ENCODE measurements around the gene POGZ.

The POGZ gene

GRCh38 chr1:151501474-151501873 lies 42.2 kb upstream of the POGZ start:
- H3K9me2 ChIP-seq (replicated peaks; ENCODE audit: low read depth, low read length): no peaks in the 10 kb centered on the region
- no peak overlapping the region for H3K9ac ChIP-seq (ENCODE audit: low read depth, low read length, poor library complexity, severe bottlenecking)
- H3F3A ChIP-seq (ENCODE audit: low read depth): no peaks in the 10 kb centered on the region
- 0 out of 2 replicates have a peak overlapping the region, but pooled peaks have one; percentile 12 for H2AFZ ChIP-seq (ENCODE audit: low read length)
- H3K4me3 ChIP-seq (ENCODE audit: low read length, poor library complexity, severe bottlenecking): no peak overlapping the region
- no peaks in the 10 kb centered on the region for H3K9me3 ChIP-seq (ENCODE audit: insufficient read depth, low read depth, low read length)
- H3K27me3 ChIP-seq (ENCODE audit: insufficient read depth, low read length, poor library complexity, severe bottlenecking): no peaks in the 10 kb centered on the region
- no peak for TF ChIP-seq EZH2phosphoT487 (IDR thresholded peaks at IDR 0.05; ENCODE audit: borderline replicate concordance)
- peak; percentile 44 for TF ChIP-seq CTCF (conservative IDR thresholded peaks at IDR 0.05; ENCODE audit: low read length)
- H3K79me2 ChIP-seq (ENCODE audit: insufficient read depth, low read length): no peaks in the 10 kb centered on the region
- H3K36me3 ChIP-seq (ENCODE audit: insufficient read depth, low read length): no peaks in the 10 kb centered on the region
- H3K4me1 ChIP-seq (ENCODE audit: insufficient read depth, low read length, poor library complexity, severe bottlenecking): peaks cover 10% of the 10 kb centered on the region
- H3K4me2 ChIP-seq (ENCODE audit: low read depth, low read length, poor library complexity, severe bottlenecking): no peak overlapping the region
- H4K20me1 ChIP-seq (ENCODE audit: insufficient read depth, low read length, poor library complexity, severe bottlenecking): no peaks in the 10 kb centered on the region

- Histone ChIP-seq H4K20me1 (ENCODE audit: insufficient read depth, low read length, poor library complexity, severe bottlenecking) (no peaks in the 10 kb centered on the region), H3K79me2 (ENCODE audit: insufficient read depth, low read length) (no peaks in the 10 kb centered on the region), H3K9ac (ENCODE audit: low read depth, low read length, poor library complexity, severe bottlenecking) (no peak overlapping the region), H3K4me2 (ENCODE audit: low read depth, low read length, poor library complexity, severe bottlenecking) (no peak overlapping the region), H3K4me1 (ENCODE audit: insufficient read depth, low read length, poor library complexity, severe bottlenecking) (peaks cover 10% of the 10 kb centered on the region), H3K9me3 (ENCODE audit: insufficient read depth, low read depth, low read length) (no peaks in the 10 kb centered on the region), H3K9me2 (replicated peaks; ENCODE audit: low read depth, low read length) (no peaks in the 10 kb centered on the region), H3K4me3 (ENCODE audit: low read length, poor library complexity, severe bottlenecking) (no peak overlapping the region), H2AFZ (ENCODE audit: low read length) (no peak overlapping the region), H3F3A (ENCODE audit: low read depth) (no peaks in the 10 kb centered on the region), H3K27me3 (ENCODE audit: insufficient read depth, low read length, poor library complexity, severe bottlenecking) (no peaks in the 10 kb centered on the region), H3K36me3 (ENCODE audit: insufficient read depth, low read length) (no peaks in the 10 kb centered on the region)
- TF ChIP-seq CTCF (conservative IDR thresholded peaks at IDR 0.05; ENCODE audit: low read length) (no peak), EZH2phosphoT487 (IDR thresholded peaks at IDR 0.05; ENCODE audit: borderline replicate concordance) (no peak)
Observed at GRCh38 chr1:151499930-151500329, 40.6 kb upstream of the POGZ start.

GRCh38 chr1:151499365-151499764 lies 40.1 kb upstream of the POGZ start:
- no peaks in the 10 kb centered on the region for H3K9me2 ChIP-seq (replicated peaks; ENCODE audit: low read depth, low read length)
- H3K4me3 ChIP-seq (ENCODE audit: low read length, poor library complexity, severe bottlenecking): no peak overlapping the region
- H3K27me3 ChIP-seq (ENCODE audit: insufficient read depth, low read length, poor library complexity, severe bottlenecking): no peaks in the 10 kb centered on the region
- H4K20me1 ChIP-seq (ENCODE audit: insufficient read depth, low read length, poor library complexity, severe bottlenecking): no peaks in the 10 kb centered on the region
- no peaks in the 10 kb centered on the region for H3K79me2 ChIP-seq (ENCODE audit: insufficient read depth, low read length)
- no peaks in the 10 kb centered on the region for H3K36me3 ChIP-seq (ENCODE audit: insufficient read depth, low read length)
- no peaks in the 10 kb centered on the region for H3K9me3 ChIP-seq (ENCODE audit: insufficient read depth, low read depth, low read length)
- H2AFZ ChIP-seq (ENCODE audit: low read length): no peak overlapping the region
- H3F3A ChIP-seq (ENCODE audit: low read depth): no peaks in the 10 kb centered on the region
- no peak overlapping the region for H3K9ac ChIP-seq (ENCODE audit: low read depth, low read length, poor library complexity, severe bottlenecking)
- no peak overlapping the region for H3K4me2 ChIP-seq (ENCODE audit: low read depth, low read length, poor library complexity, severe bottlenecking)
- TF ChIP-seq CTCF (conservative IDR thresholded peaks at IDR 0.05; ENCODE audit: low read length) (no peak), EZH2phosphoT487 (IDR thresholded peaks at IDR 0.05; ENCODE audit: borderline replicate concordance) (no peak)
- H3K4me1 ChIP-seq (ENCODE audit: insufficient read depth, low read length, poor library complexity, severe bottlenecking): peaks cover 10% of the 10 kb centered on the region
